PC-3 (cell line): ENCODE data around the gene NYAP1. TPM values are rescaled to one million over a fixed set of nuclear protein-coding genes. Genes with fewer than 3 reads are reported as not detected.
"Not testable (repeated sequence)": the region's sequence is repeated elsewhere in the genome, so short reads cannot be mapped to it uniquely, and the experiment has no call there.

Experiments used
- ATAC-seq: fragments of 200-7000 bp; cut with Tn5 transposase; 2 replicates; pipeline ENCODE4 v1.9.1; 2020; ENCODE audit warnings: mild to moderate bottlenecking, moderate library complexity
- BruUV-seq: library from RNA; stranded (reverse); fragments of 400-500 nt; replicated peaks from 2 replicates; lab custom pipeline; 2021; lab: Mats Ljungman, UMichigan
- CTCF ChIA-PET: fragments of 300-600 bp; sonication (Branson Sonifier 250); formaldehyde crosslinking; loops from one replicate; lab custom pipeline; 2022; ENCODE audit warnings: antibody characterized with exemption; lab: Charles Lee
- POLR2A ChIA-PET: fragments of 300-600 bp; sonication (Branson Sonifier 250); formaldehyde crosslinking; loops from one replicate; lab custom pipeline; 2022; ENCODE audit warnings: antibody characterized with exemption; ENCODE audit not compliant: unreplicated experiment; lab: Charles Lee
- DNase-seq: peaks from one replicate; pipeline ENCODE4 v3.0.0-alpha.2; 2015
- H2AFZ ChIP-seq: fragments of 300-600 bp; sonication (generic); 2 replicates; pipeline ENCODE4 v1.6.0; 2016; ENCODE audit warnings: antibody characterized with exemption, low read length
- H3F3A ChIP-seq: fragments of 300-600 bp; sonication (generic); one replicate; pipeline ENCODE4 v1.6.0; 2017; ENCODE audit warnings: antibody characterized with exemption, low read length, control low read depth, mild to moderate bottlenecking; ENCODE audit not compliant: unreplicated experiment
- H3K27ac ChIP-seq: fragments of 300-600 bp; sonication (generic); 2 replicates; pipeline ENCODE4 v1.5.1; 2016; ENCODE audit warnings: mild to moderate bottlenecking, low read length
- H3K27me3 ChIP-seq: fragments of 300-600 bp; sonication (generic); 2 replicates; pipeline ENCODE4 v1.6.1; 2016; ENCODE audit warnings: low read length, mixed read lengths
- H3K36me3 ChIP-seq: fragments of 300-600 bp; sonication (generic); 2 replicates; pipeline ENCODE4 v1.6.1; 2016; ENCODE audit warnings: low read depth, mixed run types, low read length, mixed read lengths
- H3K4me1 ChIP-seq: fragments of 300-600 bp; sonication (generic); 2 replicates; pipeline ENCODE4 v1.5.1; 2016; ENCODE audit warnings: low read length; ENCODE audit not compliant: insufficient read depth
- H3K4me2 ChIP-seq: fragments of 300-600 bp; sonication (generic); 2 replicates; pipeline ENCODE4 v1.6.0; 2016; ENCODE audit warnings: low read length
- H3K4me3 ChIP-seq: fragments of 300-600 bp; sonication (generic); 2 replicates; pipeline ENCODE4 v1.5.1; 2016; ENCODE audit warnings: mild to moderate bottlenecking, low read length, mixed read lengths
- H3K79me2 ChIP-seq: fragments of 300-600 bp; sonication (generic); 2 replicates; pipeline ENCODE4 v1.6.1; 2017; ENCODE audit warnings: low read length, mixed read lengths
- H3K9ac ChIP-seq: fragments of 300-600 bp; sonication (generic); 2 replicates; pipeline ENCODE4 v1.6.0; 2016; ENCODE audit warnings: mild to moderate bottlenecking, low read length
- H3K9me2 ChIP-seq: fragments of 300-600 bp; sonication (generic); replicated peaks from 2 replicates; pipeline ENCODE4 v1.6.1; 2016; ENCODE audit warnings: mixed run types, low read length, mixed read lengths
- H3K9me3 ChIP-seq: fragments of 300-600 bp; sonication (generic); 2 replicates; pipeline ENCODE4 v1.6.1; 2016; ENCODE audit warnings: low read length, mixed read lengths
- H4K20me1 ChIP-seq: fragments of 300-600 bp; sonication (generic); 2 replicates; pipeline ENCODE4 v1.6.1; 2016; ENCODE audit warnings: low read length, mixed read lengths
- CTCF ChIP-seq: fragments of 300-600 bp; sonication (generic); conservative IDR thresholded peaks from 2 replicates; pipeline ENCODE4 v1.5.1; 2017; ENCODE audit warnings: antibody characterized with exemption, low read depth, mild to moderate bottlenecking, low read length
- EZH2 ChIP-seq: fragments of 300-600 bp; sonication (generic); IDR thresholded peaks from one replicate; pipeline ENCODE4 v1.6.1; 2017; ENCODE audit warnings: antibody characterized with exemption, mild to moderate bottlenecking, low read length; ENCODE audit not compliant: unreplicated experiment
- EZH2phosphoT487 ChIP-seq: fragments of 300-600 bp; sonication (generic); IDR thresholded peaks from 2 replicates; pipeline ENCODE4 v1.6.1; 2018; ENCODE audit warnings: mild to moderate bottlenecking, antibody characterized with exemption, low read length, borderline replicate concordance
- intact Hi-C: fragments of 100-400 bp; cut with micrococcal nuclease; formaldehyde crosslinking; loops from 2 replicates; pipeline ENCODE4 v1.9.0; 2023
- total RNA-seq: library from RNA; depleted of rRNA; stranded (reverse); fragments of >200 nt; gene quantifications from 2 replicates; pipeline ENCODE4 v1.2.3, GENCODE V29; 2014

Gene NYAP1
- total RNA-seq, 1 experiment from 2014 or later, result 1.9 TPM

DNA sequence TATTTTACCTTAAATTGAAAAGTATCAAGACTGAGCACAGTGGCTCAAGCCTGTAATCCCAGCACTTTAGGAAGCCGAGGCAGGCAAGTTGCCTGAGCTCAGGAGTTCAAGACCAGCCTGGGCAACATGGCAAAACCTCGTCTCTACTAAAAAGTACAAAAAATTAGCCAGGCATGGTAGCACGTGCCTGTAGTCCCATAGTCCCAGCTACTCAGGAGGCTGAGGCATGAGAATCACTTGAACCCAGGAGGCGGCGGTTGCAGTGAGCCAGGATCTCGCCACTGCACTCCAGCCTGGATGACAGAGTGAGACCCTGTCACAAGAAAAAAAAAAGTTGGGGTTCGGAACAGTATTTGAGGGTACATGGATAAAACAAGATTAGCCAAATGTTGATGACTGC lies 44.5 kb upstream of the NYAP1 start:
- H3K4me1 ChIP-seq, H3K9ac ChIP-seq, H3K4me3 ChIP-seq, DNase-seq, H4K20me1 ChIP-seq, H3F3A ChIP-seq, H3K36me3 ChIP-seq, H3K27me3 ChIP-seq, H3K4me2 ChIP-seq, ATAC-seq, H3K27ac ChIP-seq, H3K9me2 ChIP-seq, H3K9me3 ChIP-seq, POLR2A ChIA-PET, H2AFZ ChIP-seq, intact Hi-C loops, CTCF ChIA-PET, BruUV-seq: not testable (repeated sequence)
- H3K79me2 ChIP-seq, result peaks cover 17% of the 10 kb centered on the region

DNA sequence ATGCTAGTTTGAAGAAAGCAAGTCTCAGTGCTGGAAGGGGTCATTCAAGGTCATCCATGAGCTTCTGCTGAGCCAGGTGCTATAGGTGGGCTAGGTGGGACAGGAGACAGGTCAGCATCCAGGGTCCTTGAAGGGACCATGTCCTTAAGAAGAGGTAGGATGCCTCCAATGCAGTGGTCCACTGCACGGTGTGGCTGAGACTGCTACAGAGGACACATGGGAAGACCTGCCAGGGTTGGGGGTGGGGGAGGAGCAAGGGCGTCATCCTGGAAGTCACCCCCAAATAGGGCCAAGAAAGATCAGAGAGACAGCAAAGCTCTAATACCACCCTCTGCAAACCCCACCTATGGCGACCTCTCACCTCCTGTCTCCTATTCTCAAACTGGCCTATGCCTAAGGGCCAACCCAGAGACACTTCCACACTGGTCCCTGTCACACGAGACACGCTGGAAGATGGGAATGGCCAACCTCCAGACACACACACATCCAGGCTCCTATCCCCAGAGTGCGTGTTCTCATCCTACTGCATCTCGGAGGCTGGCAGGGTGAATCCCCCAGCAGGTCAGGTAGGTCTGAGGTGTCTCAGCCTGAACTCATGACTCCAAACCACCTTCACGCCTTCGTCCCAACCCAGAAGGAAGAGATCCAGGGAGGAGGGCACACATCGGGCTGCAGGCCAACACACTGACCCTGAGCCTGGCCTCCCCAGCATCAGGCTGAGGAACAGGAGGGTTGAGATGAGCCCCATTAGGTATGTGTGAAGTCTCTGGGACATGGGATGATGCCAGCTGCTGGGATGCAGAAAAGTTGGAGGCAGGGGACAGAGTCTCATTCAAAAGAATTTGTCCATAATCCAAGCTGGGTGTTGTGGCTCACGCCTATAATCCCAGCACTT lies 41.8 kb upstream of the NYAP1 start:
- no TSS peak for BruUV-seq
- no peak overlapping the region for H3K9ac ChIP-seq
- H3K27ac ChIP-seq, result no peak overlapping the region
- no peaks in the 10 kb centered on the region for H3K27me3 ChIP-seq
- H3F3A ChIP-seq, result no peaks in the 10 kb centered on the region
- DNase-seq (no peak), ATAC-seq (no peak)
- H2AFZ ChIP-seq, result no peak overlapping the region
- ChIA-PET CTCF (no interaction called here), POLR2A (no interaction called here)
- no peaks in the 10 kb centered on the region for H3K9me3 ChIP-seq
- no peak overlapping the region for H3K4me3 ChIP-seq
- H3K9me2 ChIP-seq, result no peaks in the 10 kb centered on the region
- no peaks in the 10 kb centered on the region for H3K36me3 ChIP-seq
- no peaks in the 10 kb centered on the region for H4K20me1 ChIP-seq
- TF ChIP-seq CTCF, result no peak
- TF ChIP-seq EZH2, result no peak
- TF ChIP-seq EZH2phosphoT487, result no peak
- H3K4me2 ChIP-seq, result no peak overlapping the region
- H3K79me2 ChIP-seq, result no peaks in the 10 kb centered on the region
- H3K4me1 ChIP-seq, result no peaks in the 10 kb centered on the region
- intact Hi-C loops, result no loop called here

GRCh38 chr7:100443096-100443840 lies 40.5 kb upstream of the NYAP1 start:
- no peak overlapping the region for H3K9ac ChIP-seq
- DNase-seq, result no peak
- H3K9me2 ChIP-seq, result no peaks in the 10 kb centered on the region
- TF ChIP-seq EZH2 (no peak), CTCF (no peak), EZH2phosphoT487 (no peak)
- ATAC-seq, result no peak
- no peaks in the 10 kb centered on the region for H3K79me2 ChIP-seq
- CTCF ChIA-PET, result interaction anchor here (0.5 to 0.7 kb wide), 2 partner anchors 22 to 143 kb away, joined by 3 to 4 read pairs; partner anchors contain the start of genes FBXO24 and LRCH4
- H3K4me3 ChIP-seq, result no peak overlapping the region
- no peaks in the 10 kb centered on the region for H4K20me1 ChIP-seq
- H2AFZ ChIP-seq, result no peak overlapping the region
- no peaks in the 10 kb centered on the region for H3F3A ChIP-seq
- H3K4me1 ChIP-seq, result no peaks in the 10 kb centered on the region
- POLR2A ChIA-PET, result no interaction called here
- H3K9me3 ChIP-seq, result no peaks in the 10 kb centered on the region
- BruUV-seq, result no TSS peak
- intact Hi-C loops, result no loop called here
- H3K27ac ChIP-seq, result no peak overlapping the region
- H3K36me3 ChIP-seq, result no peaks in the 10 kb centered on the region
- H3K4me2 ChIP-seq, result no peak overlapping the region
- H3K27me3 ChIP-seq, result no peaks in the 10 kb centered on the region
